ENCODE results near the gene DGCR2. TPM values are rescaled to one million over a fixed set of nuclear protein-coding genes. Genes with fewer than 3 reads are reported as not detected.
"Not testable (repeated sequence)": the region's sequence is repeated elsewhere in the genome, so short reads cannot be mapped to it uniquely, and the experiment has no call there.

The DGCR2 gene
- polyA plus RNA-seq, 4 donors, result 69.0 to 75.9 (median 71.2) TPM

DNA sequence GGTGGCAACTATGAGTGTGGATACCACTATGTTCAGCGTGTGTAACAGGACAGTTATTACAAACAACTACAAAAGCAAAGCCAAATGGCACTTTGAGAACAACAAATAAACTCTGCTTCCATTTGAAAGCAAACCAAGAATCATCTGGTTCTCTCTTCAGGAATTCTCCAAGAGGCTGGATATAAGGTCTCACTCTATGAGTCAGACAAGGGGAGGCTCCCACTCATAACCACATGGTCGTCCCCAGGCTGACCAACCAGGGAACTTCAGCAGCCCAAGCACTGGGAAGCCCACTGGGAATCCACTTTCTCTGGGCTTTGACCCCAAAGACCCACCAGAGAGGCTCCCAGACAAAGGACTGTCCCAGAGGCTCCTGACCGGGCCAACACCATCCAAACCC is 35.3 kb downstream of the DGCR2 start:
- no peak for DNase-seq (ENCODE audit: low read depth in 4 of 4, low spot score in 3 of 4)

DNA sequence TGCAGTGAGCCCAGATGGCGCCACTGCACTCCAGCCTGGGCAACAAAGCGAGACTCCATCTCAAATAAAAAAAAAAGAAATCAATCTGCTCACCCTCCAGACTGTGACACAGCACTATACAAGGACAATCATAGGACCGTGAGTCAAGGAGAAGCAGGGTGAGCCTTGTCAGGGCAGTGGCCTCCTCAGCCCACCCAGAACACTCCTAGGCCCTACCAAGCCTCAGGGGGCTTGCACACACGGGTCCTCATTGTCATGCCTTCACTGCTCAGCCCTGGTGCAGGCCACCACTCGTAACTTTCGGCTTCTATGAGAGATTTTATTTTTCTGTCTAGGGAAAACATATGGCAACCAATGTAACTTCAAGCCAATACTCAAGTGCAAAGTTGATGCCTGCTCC is 35.8 kb downstream of the DGCR2 start:
- DNase-seq (ENCODE audit: low read depth in 4 of 4, low spot score in 3 of 4), result no peak

DNA sequence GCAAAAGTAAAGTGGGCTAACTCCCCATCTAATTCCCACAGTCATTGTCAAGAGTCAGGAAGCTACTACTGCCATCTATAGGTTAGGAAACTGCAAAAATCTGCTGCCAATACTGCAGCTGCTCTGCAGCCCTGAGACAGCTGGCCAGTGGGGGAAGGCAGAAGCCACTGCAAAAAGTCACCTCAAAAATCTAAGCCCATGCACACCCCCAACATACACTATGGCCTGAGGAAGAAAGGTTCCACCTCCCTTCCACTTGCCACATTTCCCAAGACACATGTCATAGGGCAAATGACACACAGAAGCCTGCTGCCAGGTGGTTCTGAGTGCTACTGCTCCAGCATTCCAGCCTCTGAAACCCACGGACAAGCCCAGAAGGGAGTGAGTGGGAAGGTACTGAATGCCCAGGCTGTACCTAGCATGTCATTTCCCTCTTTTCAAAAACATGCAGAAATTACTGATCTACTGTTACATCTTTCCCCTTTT is 36.9 kb downstream of the DGCR2 start:
- no peak for DNase-seq (ENCODE audit: low read depth in 4 of 4, low spot score in 3 of 4)

DNA sequence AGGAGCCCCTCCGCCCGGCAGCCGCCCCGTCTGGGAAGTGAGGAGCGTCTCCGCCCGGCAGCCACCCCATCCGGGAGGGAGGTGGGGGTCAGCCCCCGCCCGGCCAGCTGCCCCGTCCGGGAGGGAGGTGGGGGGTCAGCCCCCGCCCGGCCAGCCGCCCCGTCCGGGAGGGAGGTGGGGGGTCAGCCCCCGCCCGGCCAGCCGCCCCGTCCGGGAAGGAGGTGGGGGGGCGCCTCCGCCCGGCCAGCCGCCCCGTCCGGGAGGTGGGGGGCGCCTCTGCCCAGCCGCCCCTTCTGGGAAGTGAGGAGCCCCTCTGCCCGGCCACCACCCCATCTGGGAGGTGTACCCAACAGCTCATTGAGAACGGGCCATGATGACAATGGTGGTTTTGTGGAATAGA is 37.6 kb downstream of the DGCR2 start:
- DNase-seq (ENCODE audit: low read depth in 4 of 4, low spot score in 3 of 4), result not testable (repeated sequence)

DNA sequence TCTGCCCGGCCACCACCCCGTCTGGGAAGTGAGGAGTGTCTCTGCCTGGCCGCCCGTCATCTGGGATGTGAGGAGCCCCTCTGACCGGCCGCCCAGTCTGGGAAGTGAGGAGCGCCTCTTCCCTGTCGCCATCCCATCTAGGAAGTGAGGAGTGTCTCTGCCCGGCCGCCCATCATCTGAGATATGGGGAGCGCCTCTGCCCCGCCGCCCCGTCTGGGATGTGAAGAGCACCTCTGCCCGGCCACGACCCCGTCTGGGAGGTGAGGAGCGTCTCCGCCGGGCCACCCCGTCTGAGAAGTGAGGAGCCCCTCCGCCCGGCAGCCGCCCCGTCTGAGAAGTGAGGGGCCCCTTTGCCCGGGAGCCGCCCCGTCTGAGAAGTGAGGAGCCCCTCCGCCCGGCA is 38.1 kb downstream of the DGCR2 start:
- not testable (repeated sequence) for DNase-seq (ENCODE audit: low read depth in 4 of 4, low spot score in 3 of 4)

DNA sequence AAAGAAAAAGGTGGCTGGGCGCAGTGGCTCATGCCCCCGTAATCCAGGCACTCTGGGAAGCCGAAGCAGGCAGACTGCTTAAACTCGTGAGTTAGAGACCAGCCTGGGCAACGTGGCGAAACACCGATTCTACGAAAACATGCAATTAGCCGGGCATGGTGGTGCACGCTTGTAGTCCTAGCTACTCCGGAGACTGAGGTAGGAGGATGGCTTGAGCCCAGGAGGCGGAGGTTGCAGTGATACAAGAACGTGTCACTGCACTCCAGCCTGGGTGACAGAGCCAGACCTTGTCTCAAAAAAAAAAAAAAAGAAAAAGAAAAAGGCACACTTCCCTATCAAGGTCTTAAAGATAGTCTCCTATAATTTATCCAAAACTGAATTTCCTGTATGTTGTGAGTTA is 39.4 kb downstream of the DGCR2 start:
- DNase-seq (ENCODE audit: low read depth in 4 of 4, low spot score in 3 of 4), result no peak

DNA sequence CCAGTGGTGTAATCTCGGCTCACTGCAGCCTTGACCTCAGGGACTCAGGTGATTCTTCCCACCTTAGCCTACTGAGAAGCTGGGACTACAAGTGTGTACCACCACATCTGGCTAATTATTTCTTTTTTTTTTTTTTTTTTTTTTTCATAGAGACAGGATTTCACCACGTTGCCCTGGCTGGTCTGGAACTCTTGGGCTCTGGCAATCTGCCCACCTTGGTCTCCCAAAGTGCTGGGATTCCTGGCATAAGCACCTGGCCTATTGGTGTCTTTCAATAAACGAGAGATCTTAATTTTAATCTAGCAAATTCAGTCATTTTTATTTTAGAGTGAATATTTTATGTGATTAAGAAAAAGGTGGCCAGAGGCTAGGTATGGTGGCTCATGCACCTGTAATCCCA is 40.1 kb downstream of the DGCR2 start:
- no peak for DNase-seq (ENCODE audit: low read depth in 4 of 4, low spot score in 3 of 4)

DNA sequence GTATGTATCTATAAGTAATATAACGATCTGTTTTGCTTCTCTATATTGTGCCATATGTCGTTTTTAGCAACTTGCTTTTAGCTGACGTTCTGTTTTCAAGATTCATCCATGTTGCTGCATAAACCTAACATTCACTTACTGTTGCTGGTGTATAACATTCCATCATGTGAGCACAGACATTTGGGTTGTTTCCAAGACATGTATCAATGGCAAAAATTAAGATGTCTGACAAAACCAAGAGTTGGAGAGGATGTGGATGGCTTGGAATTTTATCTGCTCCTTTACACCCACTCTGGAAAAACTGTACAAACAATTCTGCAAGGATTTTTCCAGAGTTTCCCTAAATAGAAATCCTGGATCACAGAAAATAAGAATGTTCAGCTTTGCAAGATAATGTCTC is 40.9 kb downstream of the DGCR2 start:
- no peak for DNase-seq (ENCODE audit: low read depth in 4 of 4, low spot score in 3 of 4)

DNA sequence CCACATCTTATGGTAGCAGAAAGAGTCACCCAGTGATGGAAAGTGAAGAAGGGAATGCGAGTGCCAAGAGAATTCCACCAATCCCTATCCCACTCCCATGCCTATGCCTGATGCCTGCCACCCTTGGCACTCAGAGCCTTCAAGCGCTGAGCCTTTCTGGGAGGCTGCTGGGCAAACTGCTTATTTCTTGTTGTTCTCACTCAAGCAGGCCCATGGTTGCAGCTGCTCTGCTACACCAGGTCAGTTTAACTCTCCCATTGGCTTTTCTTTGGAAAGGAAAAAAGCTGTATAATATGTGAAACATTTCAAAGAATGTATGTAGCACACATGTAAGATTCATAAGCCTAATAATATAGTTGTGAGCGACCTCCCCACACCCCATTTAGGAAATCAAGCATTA is 41.4 kb downstream of the DGCR2 start:
- no peak for DNase-seq (ENCODE audit: low read depth in 4 of 4, low spot score in 3 of 4)

DNA sequence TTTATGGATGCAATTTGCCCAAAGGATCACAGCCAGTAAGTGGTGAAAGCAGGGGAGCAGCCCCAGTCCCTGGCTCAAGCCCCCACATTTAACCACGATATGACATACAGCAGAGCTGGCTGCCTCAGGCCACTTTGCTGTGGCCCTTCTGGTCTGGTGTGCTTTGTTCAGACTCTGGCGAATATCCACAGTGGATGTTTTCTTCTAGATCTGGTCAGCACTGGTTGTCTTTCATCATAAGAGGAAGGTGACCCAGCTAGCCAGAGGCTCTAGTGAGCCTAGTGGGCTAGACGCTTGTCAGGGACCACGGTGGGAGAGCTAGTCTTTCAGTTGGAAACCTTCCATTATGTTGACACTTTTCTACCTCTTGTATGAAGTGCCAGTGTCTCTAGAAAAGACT is 42.5 kb downstream of the DGCR2 start:
- no peak for DNase-seq (ENCODE audit: low read depth in 4 of 4, low spot score in 3 of 4)

DNA sequence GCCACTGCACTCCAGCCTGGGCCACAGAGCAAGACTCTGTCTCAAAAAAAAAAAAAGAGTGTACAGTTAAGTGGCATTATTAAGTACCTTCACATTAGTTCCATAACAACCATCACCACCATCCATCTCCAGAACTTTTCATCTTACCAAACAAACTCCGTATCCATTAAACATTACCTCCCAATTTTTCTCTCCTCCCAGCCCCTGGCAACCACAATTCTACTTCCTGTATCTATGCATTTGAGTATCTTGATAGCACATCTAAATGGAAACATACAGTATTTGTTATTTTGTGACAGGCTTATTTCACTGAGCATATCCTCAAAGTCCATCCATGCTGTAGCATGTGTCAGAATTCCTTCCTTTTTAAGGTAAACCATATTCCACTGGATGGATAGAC is 46.8 kb downstream of the DGCR2 start:
- no peak for DNase-seq (ENCODE audit: low read depth in 4 of 4, low spot score in 3 of 4)

DNA sequence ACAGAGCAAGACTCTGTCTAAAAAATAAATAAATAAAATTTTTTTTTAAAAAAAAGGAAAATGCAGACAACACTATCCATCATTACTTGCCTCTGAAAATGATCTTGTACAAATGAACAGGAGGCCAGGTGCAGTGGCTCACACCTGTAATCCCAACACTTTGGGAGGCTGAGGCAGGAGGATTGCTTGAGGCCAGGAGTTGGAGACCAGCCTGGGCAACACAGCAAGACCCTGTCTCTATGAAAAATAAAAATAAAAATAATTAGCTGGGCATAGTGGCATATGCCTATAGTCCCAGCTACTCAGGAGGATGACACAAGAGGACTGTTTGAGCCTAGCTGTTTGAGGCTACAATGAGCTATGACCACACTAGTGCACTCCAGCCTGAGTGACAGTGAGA is 49.4 kb downstream of the DGCR2 start:
- DNase-seq (ENCODE audit: low read depth in 4 of 4, low spot score in 3 of 4), result not testable (repeated sequence)

DNA sequence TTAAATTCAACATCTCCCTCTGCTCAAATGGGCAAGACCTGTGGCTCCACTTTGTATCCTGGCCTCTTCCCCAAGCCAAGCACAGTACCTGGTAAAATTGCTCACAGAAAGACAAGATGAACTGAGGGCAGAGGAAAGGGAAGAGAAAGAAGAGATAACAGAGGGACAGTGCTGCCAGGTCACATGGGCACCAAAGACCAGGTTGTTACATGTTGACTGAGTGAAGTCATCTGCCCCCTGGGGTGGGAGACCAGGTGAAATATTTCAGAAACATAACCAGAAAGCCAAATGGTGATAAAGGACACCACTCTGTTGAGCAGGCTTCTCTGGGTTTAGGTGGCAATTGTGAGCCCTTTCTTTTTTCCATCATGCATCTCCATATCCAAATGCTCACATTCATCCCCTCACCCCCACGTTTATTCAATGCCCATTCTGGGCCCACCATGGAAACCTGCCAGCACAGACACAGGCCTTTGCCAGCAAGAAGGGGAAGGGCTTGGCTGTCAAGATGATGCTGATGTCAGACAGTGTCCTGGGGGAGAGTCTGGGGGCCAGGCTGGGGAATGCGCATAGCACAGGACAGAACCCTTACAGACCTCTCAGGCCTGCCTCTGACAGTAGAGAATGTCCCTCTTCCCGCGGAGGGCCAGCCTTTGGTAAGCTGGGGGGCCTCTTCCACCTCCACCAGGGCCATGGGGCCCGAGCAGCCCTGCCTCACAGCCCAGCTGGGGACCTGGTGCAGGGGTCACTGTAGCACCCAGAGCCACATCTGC is 51.6 kb downstream of the DGCR2 start:
- no peak for DNase-seq (ENCODE audit: low read depth in 4 of 4, low spot score in 3 of 4)

DNA sequence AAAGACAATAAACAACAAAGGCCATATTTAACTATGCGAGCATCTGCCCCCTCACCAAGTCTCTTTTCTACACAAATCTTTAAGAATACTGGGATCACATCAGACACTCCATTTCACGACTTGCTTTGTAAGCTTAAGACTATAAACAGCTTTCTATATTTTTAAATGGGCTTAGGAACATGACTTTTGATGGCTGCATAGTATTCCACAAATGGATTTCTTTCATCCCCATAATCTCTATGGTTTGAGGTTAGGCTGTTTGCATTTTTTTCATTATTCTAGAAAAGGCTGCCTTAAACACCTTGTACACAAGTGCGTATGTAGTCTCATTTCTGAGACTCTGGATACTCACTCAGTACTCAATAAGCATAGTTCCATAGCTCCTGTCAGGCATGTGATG is 52.8 kb downstream of the DGCR2 start:
- no peak for DNase-seq (ENCODE audit: low read depth in 4 of 4, low spot score in 3 of 4)

DNA sequence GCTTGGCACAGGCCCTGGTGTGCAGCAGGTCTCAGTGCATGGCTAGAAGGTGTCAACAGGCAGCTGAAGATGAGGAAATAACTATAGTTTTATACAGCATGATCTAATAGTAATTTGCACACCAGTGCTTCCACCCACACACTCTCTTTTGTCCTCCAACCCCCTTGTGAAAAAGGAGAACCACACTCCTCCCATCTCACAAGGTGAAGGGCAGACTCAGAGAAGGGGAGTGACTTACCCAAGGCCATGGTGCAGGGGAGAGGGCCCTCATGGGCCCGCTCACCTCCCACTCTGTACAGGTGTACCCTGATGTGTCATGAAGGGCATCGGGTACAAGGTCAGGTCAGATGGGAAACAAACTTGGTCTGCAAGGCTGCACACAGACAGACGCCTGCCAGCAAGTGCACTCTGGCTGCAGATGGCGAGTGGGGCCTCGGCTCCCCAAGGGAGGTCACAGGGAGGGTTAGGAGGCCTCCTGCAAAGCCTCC is 53.4 kb downstream of the DGCR2 start:
- no peak for DNase-seq (ENCODE audit: low read depth in 4 of 4, low spot score in 3 of 4)

DNA sequence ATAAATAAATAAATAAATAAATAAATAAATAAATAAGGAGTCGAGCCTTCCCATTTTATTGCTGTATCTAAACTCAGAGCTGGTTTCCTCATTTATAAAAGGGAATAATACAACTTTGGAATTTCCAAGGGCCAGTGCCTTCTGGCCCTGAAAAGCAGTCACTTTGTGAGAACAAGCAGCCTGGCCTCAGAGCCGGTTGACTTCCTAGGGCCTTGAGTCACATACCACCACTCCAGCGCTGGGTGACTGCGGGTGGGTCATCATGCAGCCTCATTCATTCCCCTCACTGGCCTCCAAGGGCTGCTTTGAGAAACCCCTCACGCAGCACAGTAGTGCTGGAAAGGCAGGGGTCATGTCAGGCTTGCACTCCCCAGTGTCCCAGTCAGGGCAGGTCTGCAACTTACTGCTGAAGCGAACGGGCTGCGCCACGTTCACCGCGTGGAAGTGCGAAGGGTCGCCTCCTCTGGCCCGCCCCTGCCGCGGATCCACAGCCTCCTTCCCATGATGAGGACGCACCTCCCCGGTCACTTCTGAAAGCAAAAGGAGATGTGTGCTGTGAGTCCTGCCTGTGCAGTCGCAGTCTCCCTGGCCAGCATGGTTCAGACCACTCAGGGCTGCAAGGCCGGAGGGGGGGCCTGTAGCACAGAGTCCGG is 54.4 kb downstream of the DGCR2 start:
- DNase-seq (ENCODE audit: low read depth in 4 of 4, low spot score in 3 of 4), result no peak

DNA sequence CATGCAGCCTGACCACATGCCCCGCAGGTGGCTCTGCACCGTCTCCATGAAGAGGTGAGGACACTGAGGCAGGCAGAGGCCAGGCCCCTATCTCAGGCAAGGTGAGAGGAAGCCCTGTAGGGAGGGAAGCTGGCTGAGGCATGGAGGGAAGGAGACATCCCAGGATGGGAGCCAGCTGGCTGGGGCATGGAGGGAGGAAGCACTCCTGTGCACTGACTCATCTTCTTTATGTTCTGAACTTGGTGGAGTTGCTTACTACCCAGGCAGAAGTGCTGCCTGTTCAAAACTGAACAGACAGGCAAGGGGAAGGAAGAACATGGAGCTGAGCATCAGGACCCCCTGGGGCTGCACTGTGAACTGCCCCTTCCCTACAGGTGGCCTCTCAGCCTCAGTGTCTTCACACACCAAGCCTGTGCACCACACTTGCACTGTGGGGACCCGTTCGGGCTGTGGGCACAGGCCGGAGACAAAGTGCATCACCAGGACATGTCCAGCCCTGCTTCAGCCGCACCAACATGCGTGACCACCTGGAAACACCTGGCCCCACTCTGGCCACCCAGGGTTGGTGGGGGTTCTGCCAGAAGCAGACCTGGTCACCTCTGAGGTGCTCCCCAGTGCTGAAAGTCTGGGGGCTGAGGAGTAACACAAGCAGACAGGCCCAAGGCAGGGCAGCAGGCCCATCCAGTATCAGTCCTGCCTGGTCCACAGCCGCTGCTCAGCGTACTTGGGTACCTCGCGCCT is 55.5 kb downstream of the DGCR2 start:
- no peak for DNase-seq (ENCODE audit: low read depth in 4 of 4, low spot score in 3 of 4)

DNA sequence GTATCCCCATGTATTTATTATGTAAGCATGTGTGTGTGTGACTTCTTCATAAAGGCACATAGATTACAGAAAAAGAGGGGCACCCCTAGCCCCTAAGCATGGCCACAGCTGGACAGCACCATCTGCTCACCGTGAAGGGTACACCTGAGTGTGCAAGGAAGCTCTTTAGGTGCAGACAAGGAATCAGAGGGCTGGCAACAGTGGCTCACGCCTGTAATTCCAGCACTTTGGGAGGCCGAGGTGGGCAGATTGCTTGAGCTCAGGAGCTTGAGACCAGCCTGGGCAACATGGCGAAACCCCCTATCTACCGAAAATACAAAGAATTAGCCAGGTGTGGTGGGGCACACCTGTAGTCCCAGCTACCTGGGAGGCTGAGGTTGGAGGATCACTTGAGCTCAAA is 56.3 kb downstream of the DGCR2 start:
- DNase-seq (ENCODE audit: low read depth in 4 of 4, low spot score in 3 of 4), result no peak

DNA sequence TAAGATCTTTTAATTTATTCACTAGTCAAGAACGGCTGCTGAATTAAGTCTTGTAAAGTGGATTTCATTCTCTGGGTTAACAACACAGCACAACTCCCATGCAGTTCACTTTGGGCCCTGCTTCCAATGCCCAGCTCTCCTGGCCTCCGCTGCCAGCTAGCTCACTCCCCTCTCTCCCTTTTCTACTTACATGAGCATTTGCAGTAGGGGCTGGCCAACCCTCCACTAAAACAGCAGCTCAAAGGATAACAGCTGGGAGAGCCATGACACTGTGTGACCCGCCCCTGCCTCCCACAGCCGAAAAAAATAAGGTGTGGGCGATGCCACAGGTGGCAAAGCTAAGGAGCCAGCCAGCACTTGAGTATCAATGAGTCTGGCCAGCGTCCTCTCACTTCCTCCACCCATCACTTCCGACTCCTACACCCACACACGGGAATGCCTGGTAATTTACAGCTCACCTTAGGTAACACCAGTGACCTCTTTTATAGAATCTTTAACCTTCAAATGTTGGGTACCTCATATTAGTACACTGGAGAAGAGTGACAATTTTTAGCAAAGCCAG is 56.8 kb downstream of the DGCR2 start:
- no peak for DNase-seq (ENCODE audit: low read depth in 4 of 4, low spot score in 3 of 4)

DNA sequence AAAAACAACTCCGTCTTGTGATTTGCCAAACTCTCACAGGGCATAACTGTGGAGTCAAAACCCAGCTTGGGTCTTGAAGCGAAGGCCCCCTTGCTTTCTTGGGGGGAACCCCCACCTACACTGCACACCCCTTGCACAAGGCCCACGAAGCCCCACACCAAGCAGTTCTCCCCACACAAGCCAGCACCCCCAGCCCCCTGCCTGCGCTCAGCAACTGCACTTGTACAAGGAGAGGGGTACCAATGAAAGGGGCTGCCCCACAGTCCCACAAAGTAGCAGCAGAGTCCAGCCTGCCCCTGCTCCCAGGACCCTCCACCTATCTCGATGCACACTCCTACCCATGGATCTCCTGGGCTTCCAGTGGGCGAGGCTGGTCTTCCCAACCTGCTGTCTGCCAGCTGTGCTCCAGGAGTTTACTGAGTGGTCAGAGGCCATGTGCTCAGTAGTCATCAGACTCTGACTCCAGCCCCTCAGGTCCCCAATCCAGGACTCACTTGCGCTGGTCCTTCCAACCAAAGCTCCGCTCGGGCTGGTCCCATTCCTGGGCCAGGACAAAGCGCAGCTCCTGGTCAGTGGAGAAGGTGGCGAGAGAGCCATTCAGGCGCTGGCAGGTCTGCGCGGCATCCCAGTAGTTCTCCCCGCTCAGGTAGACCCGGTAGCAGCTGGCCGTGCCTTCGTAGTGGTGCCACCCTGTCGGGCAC is 57.7 kb downstream of the DGCR2 start:
- no peak for DNase-seq (ENCODE audit: low read depth in 4 of 4, low spot score in 3 of 4)

Measured in left renal pelvis (tissue), 4 donors.